ENCODE data around the gene RTRAF.

- TF ChIP-seq CTCF (conservative IDR thresholded peaks at IDR 0.05; ENCODE audit: low read depth, low read length) (no peak), EZH2 (IDR thresholded peaks at IDR 0.05; ENCODE audit: low read length, unreplicated experiment) (no peak)
Measured at GRCh38 chr14:52042371-52043289, 53.3 kb downstream of the RTRAF start.
